GM12891 (cell line): ENCODE results near the gene ZNF385B.

Experiments
- POLR2A ChIP-seq: IDR thresholded peaks from 2 replicates; pipeline ENCODE4 v1.6.1; 2011; ENCODE audit warnings: low read depth, low read length, control low read depth
- POLR2AphosphoS5 ChIP-seq: IDR thresholded peaks from 2 replicates; pipeline ENCODE4 v1.6.1; 2011; ENCODE audit warnings: low read depth, low read length, control low read depth
- POU2F2 ChIP-seq: IDR thresholded peaks from 2 replicates; pipeline ENCODE4 v1.6.1; 2011; ENCODE audit warnings: low read depth, mild to moderate bottlenecking, control low read depth, low read length, moderate library complexity
- TAF1 ChIP-seq: IDR thresholded peaks from 2 replicates; pipeline ENCODE4 v1.6.1; 2011; ENCODE audit warnings: low read depth, low read length, control low read depth

GRCh38 chr2:179605341-179605740 lies 256.1 kb downstream of the ZNF385B start:
- TF ChIP-seq POLR2A (no peak), POLR2AphosphoS5 (no peak), TAF1 (no peak), POU2F2 (no peak)
